Testis (tissue), 2 donors: ENCODE results near the gene GTSE1.

Experiments
- POLR2A ChIP-seq: fragments of 450-650 bp; IDR thresholded peaks from one replicate; pipeline ENCODE4 v1.6.1; 2017; ENCODE audit warnings: antibody characterized with exemption, mild to moderate bottlenecking, moderate library complexity
- TF ChIP-seq, protein P1 (sequence below), 3 experiments: fragments of 450-650 bp in 2 of 3; fragments of 200-600 bp in 1 of 3; sonication (generic) in 1 of 3; IDR thresholded peaks; one replicate each; pipeline ENCODE4 v1.5.1; 2016 to 2019; ENCODE audit warnings: antibody characterized with exemption in 3 of 3, mild to moderate bottlenecking in 2 of 3, moderate library complexity in 1 of 3

- TF ChIP-seq, protein P1, sequence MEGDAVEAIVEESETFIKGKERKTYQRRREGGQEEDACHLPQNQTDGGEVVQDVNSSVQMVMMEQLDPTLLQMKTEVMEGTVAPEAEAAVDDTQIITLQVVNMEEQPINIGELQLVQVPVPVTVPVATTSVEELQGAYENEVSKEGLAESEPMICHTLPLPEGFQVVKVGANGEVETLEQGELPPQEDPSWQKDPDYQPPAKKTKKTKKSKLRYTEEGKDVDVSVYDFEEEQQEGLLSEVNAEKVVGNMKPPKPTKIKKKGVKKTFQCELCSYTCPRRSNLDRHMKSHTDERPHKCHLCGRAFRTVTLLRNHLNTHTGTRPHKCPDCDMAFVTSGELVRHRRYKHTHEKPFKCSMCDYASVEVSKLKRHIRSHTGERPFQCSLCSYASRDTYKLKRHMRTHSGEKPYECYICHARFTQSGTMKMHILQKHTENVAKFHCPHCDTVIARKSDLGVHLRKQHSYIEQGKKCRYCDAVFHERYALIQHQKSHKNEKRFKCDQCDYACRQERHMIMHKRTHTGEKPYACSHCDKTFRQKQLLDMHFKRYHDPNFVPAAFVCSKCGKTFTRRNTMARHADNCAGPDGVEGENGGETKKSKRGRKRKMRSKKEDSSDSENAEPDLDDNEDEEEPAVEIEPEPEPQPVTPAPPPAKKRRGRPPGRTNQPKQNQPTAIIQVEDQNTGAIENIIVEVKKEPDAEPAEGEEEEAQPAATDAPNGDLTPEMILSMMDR (IDR thresholded peaks at IDR 0.05), result no peak
- TF ChIP-seq POLR2A, result no peak
Observed at GRCh38 chr22:46347646-46348045, 51.0 kb downstream of the GTSE1 start.
